HL-60 (cell line): ENCODE data around the gene ZNF597.
"Not testable (repeated sequence)": the region's sequence is repeated elsewhere in the genome, so short reads cannot be mapped to it uniquely, and the experiment has no call there.

Experiments used
- CTCF ChIP-seq: IDR thresholded peaks from one replicate; pipeline ENCODE4 v1.5.1; 2011; ENCODE audit warnings: low read length, control low read depth, inconsistent platforms; ENCODE audit not compliant: insufficient read depth
- GABPA ChIP-seq: IDR thresholded peaks from 2 replicates; pipeline ENCODE4 v1.6.1; 2012; ENCODE audit warnings: low read depth
- POLR2AphosphoS5 ChIP-seq: IDR thresholded peaks from 2 replicates; pipeline ENCODE4 v1.6.1; 2012; ENCODE audit warnings: low read depth
- REST ChIP-seq: IDR thresholded peaks from 2 replicates; pipeline ENCODE4 v1.6.1; 2012; ENCODE audit warnings: low read depth; ENCODE audit not compliant: insufficient replicate concordance
- SPI1 ChIP-seq: IDR thresholded peaks from 2 replicates; pipeline ENCODE4 v1.6.1; 2012; ENCODE audit warnings: low read depth, mild to moderate bottlenecking, borderline replicate concordance

GRCh38 chr16:3473596-3473943, 30.3 kb upstream of the ZNF597 start:
- not testable (repeated sequence) for TF ChIP-seq CTCF, GABPA, REST, SPI1, POLR2AphosphoS5
